Measurements from ENCODE around the gene RNPS1.

Gene RNPS1, protein sequence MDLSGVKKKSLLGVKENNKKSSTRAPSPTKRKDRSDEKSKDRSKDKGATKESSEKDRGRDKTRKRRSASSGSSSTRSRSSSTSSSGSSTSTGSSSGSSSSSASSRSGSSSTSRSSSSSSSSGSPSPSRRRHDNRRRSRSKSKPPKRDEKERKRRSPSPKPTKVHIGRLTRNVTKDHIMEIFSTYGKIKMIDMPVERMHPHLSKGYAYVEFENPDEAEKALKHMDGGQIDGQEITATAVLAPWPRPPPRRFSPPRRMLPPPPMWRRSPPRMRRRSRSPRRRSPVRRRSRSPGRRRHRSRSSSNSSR

DNA sequence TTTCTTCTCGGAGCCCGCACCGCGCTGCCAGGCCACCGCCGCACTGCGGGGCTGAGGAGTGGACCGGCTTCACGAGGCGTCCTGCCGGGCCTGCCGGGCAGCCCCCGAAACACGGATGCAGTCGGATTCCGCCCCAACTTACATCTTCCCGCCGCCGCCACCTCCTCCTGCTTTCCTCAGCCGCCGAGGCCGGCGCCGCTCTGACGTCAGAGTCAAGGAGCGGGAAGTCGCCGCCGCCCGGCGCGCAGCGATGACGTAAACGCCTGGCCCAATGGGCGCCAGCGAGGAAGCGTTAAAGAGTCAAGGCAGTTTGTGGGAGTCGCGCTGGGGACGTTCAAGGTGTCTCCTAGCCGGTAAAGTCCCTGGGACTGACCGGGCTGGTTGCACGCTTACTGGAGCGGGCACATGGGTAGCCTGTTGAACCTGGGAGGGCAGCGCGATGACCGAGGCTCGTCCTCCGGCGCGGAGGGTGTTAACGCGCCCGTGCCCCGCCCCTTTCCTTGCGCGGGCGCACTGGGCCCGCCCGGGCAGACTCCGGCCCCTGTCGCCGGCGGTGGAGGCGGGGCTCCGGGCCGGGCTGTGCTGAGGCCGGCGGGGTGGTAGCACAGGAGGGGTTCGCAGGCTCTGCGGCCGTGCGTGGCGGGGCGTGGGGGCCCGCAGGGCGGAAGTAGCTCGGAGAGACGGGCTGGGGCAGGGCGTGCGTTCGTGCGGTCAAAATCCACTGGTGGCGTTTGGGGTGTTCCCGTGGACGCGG is at the start of gene RNPS1:
TSS of gene RNPS1 (minus strand) at position 214 of the 754 bp plus-strand sequence. CDS start 3,483 bp downstream, outside the sequence.
- peak; percentile 93 to 95 for DNase-seq

DNA sequence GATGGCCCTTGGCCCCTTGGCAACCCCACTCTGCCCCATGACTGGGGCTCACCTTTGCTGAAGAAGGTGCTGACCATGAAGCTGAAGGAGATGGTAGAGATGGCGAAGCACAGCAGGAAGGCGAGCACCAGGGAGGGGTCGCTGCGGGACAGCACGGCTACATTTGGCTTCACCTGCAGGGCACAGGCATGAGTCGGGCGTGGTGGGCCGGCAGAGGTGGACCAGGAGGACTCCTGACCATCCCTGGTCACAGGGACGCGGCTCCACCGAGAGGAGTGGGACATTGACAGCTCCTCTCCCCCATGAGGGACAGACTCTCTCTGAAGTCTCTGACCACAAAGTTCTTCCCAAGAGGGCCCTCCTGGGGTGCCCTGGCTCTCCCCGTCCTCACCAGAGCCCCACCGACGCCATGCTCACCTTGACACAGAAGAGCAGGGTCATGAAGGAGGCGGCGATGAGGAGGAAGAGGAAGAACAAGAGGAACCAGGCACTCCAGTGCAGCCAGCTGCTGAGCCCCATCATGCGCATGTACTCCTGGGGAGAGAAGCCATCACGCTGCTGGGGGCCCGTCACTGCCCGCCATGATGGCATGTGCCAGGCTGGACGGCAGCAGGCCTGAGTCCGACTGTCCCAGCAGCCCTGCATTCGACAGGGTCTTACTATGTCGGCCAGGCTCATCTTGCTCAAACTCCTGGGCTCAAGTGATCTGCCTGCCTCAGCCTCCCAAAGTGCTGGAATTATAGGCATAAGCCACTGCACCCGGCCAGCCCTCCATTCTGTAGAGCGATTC is 49.5 kb upstream of the RNPS1 start:
- no peak for DNase-seq

DNA sequence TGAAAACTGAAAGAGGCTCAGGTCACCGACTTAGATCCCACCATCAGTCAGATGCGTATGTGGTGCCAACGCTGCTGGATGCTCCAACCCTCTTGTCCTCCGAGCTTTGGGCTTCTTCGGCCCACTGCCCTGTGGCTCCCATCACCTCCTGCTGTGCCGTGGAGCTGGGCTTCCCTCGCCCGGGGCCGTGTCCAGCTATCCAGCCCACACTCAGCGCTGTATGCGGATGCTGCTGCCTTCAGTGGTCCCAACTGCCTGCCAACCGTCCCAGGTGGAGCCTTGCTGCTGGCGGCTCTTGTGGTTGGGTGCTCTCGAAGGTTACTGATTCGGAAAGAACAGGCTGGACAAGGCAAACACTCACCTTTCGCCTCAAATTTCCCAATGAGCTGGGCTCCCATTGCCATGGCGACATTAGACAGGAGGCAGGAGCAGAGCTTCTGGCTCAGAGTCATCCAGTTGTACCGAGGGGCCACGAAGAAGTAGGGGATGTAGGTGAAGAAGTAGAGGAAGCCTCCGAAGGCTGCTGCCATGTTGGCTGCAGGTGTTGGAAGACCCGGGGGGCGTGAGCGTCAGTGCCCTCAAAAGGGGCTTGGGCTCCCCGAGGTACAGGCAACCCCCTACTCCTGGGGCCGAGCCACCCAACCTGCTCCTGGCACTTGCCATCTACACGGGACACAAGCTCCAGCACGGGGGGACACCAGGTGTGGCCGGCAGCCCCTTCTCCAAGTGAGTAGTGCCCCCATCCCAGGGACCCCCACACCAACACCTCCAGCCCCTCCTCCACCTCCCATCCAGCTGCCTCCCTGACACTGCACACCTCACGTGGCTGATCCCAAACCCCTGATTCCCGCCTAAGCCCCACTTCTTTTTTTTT is 40.4 kb upstream of the RNPS1 start:
- DNase-seq = no peak

DNA sequence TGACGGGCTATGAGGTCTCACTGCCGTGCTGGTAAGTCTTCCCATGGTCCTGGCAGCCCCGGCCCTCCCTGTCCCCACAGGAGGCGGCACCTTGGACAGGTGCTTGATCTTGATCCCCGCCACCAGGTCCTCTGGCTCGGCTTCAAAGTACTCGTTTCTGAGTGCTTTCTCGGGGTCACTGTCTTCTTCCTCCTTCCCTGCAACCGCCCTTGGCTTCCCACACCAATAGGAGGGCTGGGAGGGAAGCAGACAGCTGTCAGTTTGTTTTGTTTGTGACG is 31.9 kb upstream of the RNPS1 start:
- no peak for DNase-seq

DNA sequence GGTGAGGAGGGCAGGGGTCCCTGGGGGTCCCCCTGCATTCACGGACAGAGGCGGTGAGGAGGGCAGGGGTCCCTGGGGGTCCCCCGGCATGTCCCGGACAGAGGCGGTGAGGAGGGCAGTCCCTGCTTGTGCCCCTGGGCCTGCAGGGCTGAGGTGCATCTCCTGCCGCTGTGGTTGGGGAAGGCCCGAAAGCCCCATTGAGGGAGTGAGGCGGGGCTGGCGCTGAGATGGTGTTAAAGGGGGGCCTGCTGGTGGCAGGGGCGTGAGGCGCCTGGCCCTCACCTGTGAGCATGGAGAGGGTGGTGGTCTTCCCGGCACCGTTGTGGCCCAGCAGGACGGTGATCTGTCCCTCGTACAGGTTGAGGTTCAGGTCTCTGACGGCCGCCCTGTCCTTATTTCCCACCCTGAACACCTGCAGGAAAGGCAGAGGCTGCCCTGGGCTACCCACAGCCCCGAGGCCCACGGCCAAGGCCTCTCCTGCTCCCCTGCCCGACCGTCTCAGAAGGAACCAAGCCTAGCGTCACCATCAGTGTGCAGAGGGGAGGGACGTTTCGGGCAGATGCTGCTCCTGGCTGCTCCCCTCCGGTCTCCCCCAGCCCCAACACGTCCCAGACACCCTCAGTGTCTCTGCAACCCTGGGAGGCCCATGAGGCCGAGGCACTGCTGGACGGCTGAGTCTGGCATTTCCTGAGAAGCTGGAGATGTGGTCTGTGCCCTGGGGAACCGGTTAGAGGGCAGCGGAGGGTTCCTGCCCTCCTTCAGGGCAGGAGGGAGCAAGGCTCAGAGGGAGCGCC is 31.4 kb upstream of the RNPS1 start:
- DNase-seq = no peak

DNA sequence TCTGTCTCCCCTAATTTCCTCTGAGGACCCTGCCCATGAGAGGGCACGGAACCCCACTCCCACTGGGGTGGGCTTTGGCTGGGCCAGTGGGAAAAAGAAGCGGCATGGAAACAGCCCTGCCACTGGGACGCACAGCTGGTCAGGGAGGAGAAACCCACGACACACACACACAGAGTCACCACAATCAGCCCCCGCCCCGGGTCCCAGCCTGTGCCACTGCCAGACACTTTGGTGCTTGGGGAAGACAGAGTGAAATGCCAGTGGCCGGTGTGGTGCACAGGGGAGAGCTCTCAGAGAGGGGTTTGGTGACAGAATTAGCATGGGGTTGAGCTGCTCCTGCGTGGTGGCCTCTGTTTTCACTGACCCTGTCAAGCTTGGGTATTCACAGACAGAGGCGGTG is 30.7 kb upstream of the RNPS1 start:
- DNase-seq = no peak

DNA sequence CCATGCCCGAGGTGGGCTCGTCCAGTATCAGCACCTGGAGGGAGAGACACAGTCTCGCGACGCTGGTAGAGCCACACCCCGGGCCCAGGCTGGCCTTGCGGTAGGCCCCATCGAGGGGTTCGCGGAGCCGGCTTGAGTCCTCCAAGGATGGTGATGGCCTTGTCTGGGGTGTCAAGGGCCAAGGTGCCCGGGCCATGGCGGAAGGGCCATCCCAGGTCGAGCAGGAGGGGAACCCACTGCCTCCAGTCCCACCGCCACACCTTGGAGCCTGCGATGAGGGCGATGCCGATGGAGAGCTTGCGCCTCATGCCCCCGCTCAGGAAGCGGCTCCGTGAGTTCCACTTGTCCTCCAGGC is 29.6 kb upstream of the RNPS1 start:
- DNase-seq = no peak

DNA sequence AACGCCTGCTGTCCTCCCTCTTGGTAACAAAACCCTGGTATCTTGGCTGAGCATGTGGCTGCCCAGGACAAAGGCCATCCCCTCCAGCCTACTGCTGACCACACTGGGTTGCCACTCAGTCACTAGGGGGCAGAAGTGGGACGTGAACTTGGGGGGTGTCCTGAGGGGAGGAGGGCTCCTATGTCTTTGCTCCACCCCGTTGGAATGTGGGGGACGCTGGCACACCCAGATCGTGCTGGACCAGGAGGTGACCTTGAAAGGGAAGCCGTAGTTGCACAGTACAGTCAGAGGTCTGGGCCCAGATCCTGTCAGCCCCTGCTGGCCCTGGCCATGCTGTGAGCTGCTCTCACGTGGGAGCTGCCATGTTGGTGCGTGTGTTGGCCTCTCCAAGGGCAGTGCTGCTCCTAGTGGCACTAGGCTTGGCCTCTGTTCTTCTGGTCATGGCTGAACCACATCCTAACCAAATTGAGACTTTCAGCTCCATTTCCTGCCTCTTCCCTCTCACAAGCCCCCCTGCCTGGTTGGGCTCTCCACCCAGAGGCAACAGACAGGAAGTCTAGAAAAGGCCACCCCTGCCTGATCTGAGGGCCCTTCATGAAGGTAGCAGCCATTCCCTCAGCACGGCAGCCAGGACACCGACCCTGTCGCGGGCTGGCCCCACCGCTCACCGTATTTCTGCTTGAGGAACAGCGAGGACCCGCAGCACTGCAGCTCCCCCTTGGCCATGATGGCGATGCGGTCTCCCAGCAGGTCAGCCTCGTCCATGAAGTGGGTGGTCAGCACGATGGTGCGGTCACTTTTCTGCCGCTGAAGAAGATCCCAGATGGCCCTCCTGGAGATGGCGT is 29.0 kb upstream of the RNPS1 start:
- peak in 1 of 2 experiments; percentile 4 for DNase-seq

DNA sequence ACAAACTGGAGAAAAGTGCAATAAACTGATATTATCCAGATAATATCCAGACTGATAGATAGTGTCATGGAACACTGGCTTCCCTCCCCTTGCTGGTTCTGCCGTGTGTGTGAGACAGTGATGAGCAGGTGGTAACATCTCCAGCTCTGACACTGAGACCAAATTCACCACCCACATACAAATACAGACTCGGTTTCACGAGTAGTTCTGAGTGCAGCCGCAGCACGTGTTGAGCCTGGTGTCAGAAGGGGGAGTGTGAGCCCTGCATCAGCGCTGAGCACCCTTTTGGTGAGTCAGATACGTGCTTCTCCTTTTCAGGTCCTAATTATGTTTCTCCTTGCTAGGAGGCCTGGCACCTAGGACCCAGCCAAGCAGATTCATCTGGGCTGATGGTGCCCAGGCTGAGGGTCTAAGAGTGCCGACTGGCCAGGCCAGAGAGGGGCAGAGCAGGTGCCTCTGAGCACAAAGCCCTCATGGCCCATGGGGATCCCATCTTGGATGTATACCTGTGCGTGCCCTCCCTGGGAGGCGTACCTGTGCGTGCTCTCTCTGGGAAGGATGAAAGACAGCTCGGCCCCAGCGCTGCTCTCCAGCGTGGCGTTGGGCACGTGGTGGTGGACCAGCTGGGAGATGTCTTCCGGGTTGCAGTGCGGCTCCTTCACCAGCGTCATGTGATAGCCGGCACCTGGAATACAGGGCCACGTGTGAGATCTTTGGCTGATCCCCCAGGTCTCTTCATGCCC is 27.3 kb upstream of the RNPS1 start:
- DNase-seq = no peak

DNA sequence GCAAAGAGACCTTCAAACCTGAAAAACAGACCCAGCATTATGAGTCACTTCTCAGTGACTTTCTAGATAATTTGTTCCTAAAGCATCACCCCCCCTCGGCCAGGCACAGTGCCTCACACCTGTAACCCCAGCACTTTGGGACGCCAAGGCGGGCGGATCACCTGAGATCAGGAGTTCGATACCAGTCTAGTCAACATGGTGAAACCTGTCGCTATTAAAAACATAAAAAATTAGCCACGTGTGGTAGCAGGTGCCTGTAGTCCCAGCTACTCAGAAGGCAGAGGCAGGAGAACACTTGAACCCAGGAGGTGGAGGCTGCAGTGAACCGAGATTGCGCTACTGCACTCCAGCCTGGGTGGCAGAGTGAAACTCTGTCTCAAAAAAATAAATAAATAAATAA is 24.3 kb upstream of the RNPS1 start:
- no peak for DNase-seq

DNA sequence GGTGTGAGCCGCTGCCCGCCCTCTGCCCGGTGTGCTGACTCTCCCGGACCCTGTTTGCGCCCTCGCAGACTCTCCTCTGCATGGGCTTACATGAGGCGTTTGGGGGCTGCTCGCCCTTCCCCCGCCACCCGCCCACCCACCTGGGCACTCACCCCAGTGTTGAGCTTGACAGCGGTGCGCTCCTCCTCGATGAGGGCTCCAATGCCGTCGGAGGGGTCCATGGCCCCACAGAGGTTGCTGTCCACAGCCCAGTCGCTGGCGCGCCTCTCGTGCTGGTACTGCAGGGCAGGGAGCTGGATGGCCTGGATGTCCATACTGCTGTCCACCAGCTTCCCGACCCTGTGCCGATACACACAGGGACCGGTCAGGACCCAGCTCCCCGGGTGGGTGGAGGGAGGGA is 21.4 kb upstream of the RNPS1 start:
- no peak for DNase-seq

DNA sequence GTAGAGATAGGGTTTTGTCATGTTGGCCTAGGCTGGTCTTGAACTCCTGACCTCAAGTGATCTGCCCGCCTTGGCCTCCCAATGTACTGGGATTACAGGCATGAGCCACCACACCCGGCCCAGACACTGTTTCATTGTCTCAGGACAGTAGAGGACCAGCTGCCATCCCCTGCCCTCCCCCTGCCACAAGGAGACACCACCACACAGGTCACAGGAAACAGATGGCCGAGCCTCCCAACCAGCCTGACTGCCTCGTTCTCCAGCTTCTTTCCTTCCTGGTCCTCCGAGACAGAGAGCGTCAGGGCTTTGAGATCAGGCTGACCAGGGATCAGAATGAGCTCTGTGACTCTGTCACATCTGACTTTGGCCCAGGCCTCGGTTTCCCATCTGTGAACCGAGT is 20.8 kb upstream of the RNPS1 start:
- DNase-seq = no peak

DNA sequence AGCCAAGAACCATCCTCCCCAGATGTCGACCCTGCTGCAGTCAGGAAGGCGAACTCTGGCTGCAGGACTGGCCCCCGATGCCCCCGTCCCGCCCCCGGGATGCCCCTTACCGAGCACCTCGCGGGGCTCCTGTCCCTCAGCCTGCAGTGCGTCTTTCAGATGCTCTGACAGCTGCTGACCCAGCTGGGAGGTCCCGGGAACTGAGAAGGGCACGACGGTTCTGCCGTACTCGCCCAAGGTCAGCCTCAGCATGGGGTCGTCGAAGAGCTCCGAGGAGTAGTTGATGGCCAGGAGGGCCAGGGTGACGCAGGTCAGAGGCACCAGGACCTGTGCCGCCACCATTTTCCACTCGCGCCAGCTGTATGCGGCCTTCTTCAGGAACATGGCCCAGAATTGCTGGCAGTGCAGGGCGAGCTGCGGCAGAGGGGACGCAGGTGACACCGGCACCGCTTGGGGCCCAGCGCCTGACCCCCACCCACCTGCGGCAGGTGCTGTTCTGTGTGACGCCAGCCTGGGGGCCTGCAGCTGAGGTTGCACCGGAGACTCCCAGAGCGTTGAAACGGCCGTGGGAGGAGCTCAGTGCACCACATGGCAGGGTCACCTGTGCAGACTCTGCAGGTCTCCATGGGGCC is 20.1 kb upstream of the RNPS1 start:
- no peak for DNase-seq

DNA sequence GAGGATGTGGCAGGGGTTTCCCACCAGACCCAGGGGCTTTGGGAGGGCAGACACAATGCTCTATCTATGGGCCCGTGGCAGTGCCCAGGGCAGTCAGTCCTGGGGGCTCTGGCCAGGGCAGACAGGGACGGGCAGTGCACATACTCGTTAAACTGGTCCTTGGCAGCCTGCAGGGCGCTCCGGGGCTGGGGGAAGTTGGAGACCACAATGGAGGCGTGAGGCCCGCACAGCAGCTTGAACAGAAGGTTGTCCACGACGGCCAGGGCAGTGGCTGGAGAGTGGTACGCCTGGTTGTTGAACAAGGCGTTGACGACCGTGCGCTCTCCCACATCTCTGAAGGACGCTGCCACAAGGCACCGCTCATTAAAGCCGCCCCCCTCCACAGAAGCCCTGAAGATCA is 18.6 kb upstream of the RNPS1 start:
- no peak for DNase-seq

DNA sequence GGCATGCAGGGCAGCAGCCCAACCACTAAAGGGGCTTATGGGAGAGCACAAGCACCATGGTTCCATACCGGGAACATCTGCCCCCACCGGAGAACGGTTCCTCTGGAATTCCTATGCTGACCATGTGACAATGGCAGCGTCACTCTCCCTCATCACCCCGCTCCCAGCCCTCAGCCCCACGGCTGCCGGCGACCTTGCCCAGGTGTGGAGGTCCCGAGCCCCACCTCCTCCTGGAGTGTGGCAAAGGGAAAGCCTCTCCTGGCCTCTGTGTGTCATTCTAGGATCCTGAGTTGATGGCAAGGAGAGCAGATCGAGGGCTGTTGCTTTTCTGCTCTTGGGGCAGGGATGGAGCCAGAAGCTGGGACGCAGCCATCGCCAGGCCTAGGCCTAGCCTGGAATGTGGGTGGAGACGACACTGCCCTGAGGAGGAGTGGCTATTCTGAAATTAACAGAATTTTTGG is 17.8 kb upstream of the RNPS1 start:
- DNase-seq = no peak

DNA sequence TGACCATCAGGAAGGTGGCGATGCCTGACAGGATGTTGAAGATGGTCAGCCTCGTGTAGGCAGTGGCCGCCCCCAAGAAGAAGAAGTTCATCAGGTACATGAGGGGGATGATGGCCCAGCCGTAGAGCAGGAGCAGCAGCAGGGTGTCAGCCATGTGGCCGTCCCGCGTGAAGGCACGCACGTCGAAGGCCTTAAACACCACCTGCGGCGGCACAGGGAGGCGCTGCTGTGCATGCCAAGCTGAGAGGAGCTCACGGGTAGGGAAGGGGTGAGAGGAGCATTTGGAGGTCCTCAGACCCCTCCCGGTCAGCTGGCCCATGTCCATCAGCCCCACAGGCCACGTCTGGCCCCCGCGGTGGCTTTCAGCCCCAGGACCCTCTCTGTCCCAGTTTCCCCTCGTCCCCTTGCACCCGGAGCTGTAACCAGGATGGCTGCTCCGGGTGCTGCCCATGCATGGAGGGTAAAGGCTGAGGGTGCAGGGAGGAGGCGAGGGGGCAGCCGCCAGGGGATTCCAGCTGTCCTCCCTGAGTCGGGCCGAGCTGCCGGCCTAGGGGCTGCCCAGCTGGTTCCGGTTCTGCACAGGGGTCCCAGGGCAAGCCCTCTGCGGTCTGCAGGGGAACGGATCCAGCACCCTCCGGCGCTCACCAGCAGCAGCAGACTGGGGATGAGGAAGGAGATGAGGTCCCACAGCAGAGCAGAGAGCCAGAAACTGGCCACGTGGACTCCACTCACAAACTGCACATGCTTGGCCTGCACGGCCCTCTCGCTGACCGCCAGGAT is 17.1 kb upstream of the RNPS1 start:
- DNase-seq = no peak

DNA sequence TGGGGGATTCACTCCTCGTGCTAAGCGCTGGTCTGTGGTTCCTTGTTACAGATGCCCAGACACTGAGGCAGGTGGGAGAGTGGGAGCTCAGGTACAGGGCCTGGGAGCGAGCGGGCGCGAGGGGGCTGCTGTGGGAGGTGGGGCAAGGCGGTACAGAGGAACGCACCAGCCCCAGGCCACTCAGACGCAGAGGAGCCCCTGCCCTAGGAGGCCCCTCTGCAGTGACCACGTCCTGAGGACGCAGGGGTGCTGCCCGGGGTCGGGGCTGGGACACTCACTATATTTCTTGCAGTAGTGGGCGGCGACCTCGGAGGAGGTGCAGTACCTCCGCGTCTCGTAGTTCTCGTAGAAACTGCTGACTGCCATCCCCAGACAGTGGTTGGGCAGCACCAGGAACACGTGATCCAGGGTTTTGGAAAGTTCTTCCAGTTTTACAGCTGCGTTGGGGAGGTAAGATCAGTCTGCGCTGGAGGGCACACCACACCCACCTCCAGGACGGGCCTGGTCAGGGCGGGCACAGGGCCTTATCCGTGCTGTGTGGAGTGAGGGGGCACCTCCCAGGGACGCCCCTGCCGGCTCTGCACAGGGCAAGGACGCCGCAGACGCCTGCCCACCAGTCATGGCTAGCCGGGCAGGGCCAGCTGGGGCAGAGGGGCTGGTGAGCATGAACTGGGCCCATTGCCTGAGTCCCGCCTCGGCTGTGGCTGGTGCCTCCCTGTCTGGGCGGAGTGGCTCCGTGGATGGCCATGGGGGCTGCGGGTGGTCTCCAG is 16.3 kb upstream of the RNPS1 start:
- no peak for DNase-seq

DNA sequence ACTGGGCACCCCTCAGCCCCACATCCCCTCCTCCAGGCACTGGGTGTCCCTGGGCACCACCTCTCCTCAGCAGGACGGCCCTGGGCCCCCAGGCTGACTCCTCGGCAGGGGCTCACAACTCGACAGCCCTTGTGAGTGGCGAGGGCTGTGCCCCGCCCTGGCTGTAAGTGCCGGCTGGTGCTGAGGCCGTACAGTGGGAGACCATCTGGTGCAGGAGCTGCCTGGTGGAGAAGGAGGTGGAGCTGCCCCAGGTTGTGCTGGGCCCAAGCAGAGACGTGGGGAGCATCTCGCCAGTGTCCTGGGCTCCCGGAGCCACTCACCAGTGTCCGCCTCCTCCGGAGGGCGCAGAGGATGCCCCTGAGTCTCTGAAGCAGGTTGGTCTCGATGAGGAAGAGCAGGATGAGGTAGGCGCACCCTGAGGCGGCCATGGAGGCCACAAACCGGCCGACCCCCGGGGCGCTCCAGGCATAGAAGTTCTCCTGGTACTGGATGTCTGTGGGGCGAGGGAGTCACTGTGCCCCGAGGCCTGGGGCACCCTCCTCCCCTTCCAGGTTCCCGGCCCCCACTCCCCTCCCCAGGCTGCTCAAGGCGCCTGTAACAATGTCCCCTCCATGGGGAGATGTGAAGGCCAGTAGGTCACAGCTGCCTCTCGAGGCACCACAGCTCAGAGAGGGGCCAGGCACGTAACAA is 15.1 kb upstream of the RNPS1 start:
- DNase-seq = no peak

Data from NCI-H2081 (cell line).